Measurements from ENCODE around the gene ZBTB20. TPM values are rescaled to one million over a fixed set of nuclear protein-coding genes. Genes with fewer than 3 reads are reported as not detected.
A peak's percentile ranks its signal among the peaks of the same experiment; 100 is the strongest.

The ZBTB20 gene
- total and polyA plus RNA-seq, 10 of the 15 experiments (the other 5 are each of a cell fraction or from before 2014, with no cell fraction given): 0.20 to 5.5 (median 2.2) TPM

- peaks cover 13% of the 10 kb centered on the region; the same call in 1 of the 2 replicates for H3K4me1 ChIP-seq (ENCODE audit: control insufficient read depth, insufficient read depth, low read length)
- BruUV-seq (replicated peaks): no TSS peak
- H3K79me2 ChIP-seq (ENCODE audit: control insufficient read depth, insufficient read depth, low read length): no peaks in the 10 kb centered on the region
- H2AFZ ChIP-seq (ENCODE audit: control insufficient read depth, low read depth, low read length): no peak overlapping the region
- ChIA-PET POLR2A (no interaction called here), RAD21 (ENCODE audit: unreplicated experiment) (interaction anchor here (1.1 kb wide), 1 partner anchor 46 kb away, joined by 3 read pairs; no protein-coding TSS in a partner anchor), SMC1A (ENCODE audit: uncharacterized antibody, unreplicated experiment) (interaction anchor here (0.9 to 1.2 kb wide), 5 partner anchors 10 to 61 kb away, joined by 3 to 4 read pairs (median 3); no protein-coding TSS in a partner anchor), CTCF (interaction anchor here (1.3 kb wide), 1 partner anchor 47 kb away, joined by 3 read pairs; no protein-coding TSS in a partner anchor)
- intact Hi-C loops (cut with micrococcal nuclease; ENCODE audit: unreplicated experiment) (no loop called here), in situ Hi-C loops (cut with MboI) (no loop called here)
- FAIRE-seq (no peak), ATAC-seq (peak; percentile 50), DNase-seq (ENCODE audit: low read depth, low spot score) (no peak)
- H3K36me3 ChIP-seq (ENCODE audit: control insufficient read depth in 2 of 2, insufficient read depth in 2 of 2, low read length in 1 of 2): no peaks in the 10 kb centered on the region
- TF ChIP-seq ZZZ3 (IDR thresholded peaks at IDR 0.05; ENCODE audit: control insufficient read depth, insufficient read length, low read depth) (no peak), JUNB (IDR thresholded peaks at IDR 0.05) (peak; percentile 60), NRF1 (conservative IDR thresholded peaks at IDR 0.05; ENCODE audit: low read depth, low read length) (no peak), SRF (IDR thresholded peaks at IDR 0.05; ENCODE audit: low read depth in 2 of 2, low read length in 2 of 2) (peak in 1 of 2 experiments; percentile 71; a peak in 2 of 4 replicates), E2F8 (IDR thresholded peaks at IDR 0.05; ENCODE audit: low read depth, partially characterized antibody) (no peak)
- H3K27me3 ChIP-seq (replicated peaks in 1 of 2; ENCODE audit: control insufficient read depth in 2 of 2, insufficient read depth in 2 of 2, low read length in 1 of 2): no peaks in the 10 kb centered on the region
- H3K4me2 ChIP-seq (ENCODE audit: control insufficient read depth, insufficient read depth): no peak overlapping the region
- no peak overlapping the region for H3K27ac ChIP-seq (ENCODE audit: control insufficient read depth, insufficient read depth)
- no peak overlapping the region for H3K4me3 ChIP-seq
- WGBS (ENCODE audit: insufficient coverage, insufficient replicate concordance, low lambda C conversion rate, missing lambda C conversion rate): 89% methylated on average over 1 of the region's 1 CpG
- H3K9me3 ChIP-seq (replicated peaks; ENCODE audit: control insufficient read depth, insufficient read depth, low read length): no peaks in the 10 kb centered on the region
- no peak overlapping the region for H3K9ac ChIP-seq (ENCODE audit: control insufficient read depth, insufficient read depth, low read length)
- no peaks in the 10 kb centered on the region for H4K20me1 ChIP-seq (ENCODE audit: control insufficient read depth, insufficient read depth)
These were observed 8.0 kb downstream of the ZBTB20 start for GRCh38 chr3:115139072-115139471.
